Right forelimb (tissue), 1 donor: ENCODE results near the gene WSB2.

Source experiments
- DNase-seq: peaks from one replicate; pipeline ENCODE4 v3.0.0-alpha.2; 2018

WSB2 gene

GRCh38 chr12:118061873-118062843 is 1.2 kb upstream of the WSB2 start:
- peak; percentile 76 for DNase-seq

GRCh38 chr12:118060301-118061010 is 523 bp downstream of the WSB2 start:
- DNase-seq = peak; percentile 70

- no peak for DNase-seq
Observed at GRCh38 chr12:118059341-118060191, 1.4 kb downstream of the WSB2 start.

- no peak for DNase-seq
Observed at GRCh38 chr12:118058881-118059280, 2.1 kb downstream of the WSB2 start.

- no peak for DNase-seq
Observed at GRCh38 chr12:118058227-118058626, 2.8 kb downstream of the WSB2 start.

GRCh38 chr12:118055865-118056773 is 4.9 kb downstream of the WSB2 start:
- no peak for DNase-seq

DNA sequence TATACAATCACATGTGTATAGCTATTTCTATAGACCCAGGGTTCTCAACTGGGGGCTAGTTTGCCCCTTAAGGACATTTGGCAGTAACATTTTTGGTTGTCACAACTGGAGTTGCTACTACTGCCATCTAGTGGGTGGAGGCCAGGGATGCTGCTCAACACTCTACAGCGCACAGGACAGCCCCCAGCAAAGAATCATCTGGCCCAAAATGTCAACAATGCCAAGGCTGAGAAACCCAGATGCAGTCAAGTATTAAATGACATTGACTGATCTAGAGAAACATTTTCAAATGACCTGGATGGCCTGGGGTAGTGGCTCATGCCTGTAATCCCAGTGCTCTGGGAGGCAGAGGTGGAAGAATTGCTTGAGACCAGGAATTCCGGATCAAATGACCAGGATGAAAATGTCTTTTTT is 5.8 kb downstream of the WSB2 start:
- DNase-seq = no peak

DNA sequence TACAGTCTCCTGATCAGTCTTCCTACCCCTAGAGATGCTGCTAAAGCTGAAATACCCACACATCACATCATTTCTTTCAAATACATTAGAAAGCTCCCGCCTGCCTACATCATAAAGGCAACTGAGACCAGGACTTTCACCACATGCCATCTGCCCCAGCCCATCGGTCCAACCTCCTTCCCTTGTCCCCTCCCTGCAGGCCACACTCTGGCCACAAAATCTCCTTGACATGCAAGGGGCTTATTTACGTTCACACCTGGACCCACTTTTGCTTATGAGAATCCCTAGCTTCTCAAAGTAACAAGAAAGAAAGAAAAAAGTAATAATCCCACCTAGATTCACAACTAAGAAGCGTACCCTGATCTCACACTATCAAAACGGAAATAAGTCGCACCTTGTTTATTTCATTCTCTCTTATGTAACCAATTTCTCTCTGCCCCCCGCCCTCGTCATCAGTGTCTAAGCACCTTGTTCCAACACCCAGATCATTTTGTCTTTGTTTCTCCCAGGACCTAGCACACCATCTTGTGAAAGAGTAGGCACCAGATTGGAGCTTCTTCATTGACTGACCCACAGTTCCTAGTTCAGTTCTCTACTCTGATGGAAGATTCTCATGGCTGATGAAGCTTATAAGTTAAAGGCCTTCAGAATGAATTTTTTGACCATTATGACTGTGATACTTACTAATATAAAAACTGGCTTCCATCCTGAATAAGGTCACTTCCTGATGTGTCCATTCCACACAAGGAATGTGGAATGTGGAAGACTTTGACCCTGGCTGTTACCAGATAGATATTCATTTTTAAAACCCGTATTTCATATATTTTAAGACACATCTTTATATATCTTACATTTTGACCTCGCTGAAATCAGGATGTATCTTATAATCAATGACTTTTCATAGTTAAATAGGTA is 7.7 kb downstream of the WSB2 start:
- DNase-seq = no peak

DNA sequence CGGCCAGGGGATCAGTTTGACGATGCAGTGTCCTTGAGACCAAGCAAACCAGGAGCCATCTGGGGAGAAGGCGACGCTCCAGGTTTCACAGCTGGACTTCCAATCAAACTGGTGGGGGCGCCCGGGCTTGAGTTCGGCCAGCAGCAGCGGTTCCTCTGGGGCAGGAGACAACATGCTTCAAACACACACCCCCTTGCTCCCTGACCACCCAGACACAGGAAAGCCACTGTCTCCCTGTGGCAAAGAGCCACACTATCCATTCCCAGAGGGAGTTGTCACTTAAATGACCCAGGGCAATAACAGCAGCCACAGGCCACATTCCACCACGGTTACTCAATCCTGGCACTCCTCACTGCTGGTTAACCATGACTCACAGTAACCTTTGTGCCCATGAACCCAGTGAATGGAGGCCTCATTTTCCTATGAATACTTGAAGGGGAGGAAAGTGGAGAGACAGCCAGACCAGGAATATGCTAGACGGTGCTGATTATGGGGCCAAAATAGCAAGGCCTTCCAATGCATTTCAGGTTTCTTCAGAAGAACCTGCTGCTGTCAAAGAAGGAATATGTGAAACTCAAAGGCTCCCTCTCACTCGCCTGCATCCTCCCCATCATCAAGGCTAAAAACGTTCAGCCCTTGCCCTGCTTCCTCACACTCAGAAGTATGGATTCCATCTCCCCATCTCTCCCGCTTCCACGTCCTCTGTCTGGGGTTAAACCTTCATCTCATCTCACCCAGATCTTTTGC is 8.5 kb downstream of the WSB2 start:
- peak; percentile 63 for DNase-seq

DNA sequence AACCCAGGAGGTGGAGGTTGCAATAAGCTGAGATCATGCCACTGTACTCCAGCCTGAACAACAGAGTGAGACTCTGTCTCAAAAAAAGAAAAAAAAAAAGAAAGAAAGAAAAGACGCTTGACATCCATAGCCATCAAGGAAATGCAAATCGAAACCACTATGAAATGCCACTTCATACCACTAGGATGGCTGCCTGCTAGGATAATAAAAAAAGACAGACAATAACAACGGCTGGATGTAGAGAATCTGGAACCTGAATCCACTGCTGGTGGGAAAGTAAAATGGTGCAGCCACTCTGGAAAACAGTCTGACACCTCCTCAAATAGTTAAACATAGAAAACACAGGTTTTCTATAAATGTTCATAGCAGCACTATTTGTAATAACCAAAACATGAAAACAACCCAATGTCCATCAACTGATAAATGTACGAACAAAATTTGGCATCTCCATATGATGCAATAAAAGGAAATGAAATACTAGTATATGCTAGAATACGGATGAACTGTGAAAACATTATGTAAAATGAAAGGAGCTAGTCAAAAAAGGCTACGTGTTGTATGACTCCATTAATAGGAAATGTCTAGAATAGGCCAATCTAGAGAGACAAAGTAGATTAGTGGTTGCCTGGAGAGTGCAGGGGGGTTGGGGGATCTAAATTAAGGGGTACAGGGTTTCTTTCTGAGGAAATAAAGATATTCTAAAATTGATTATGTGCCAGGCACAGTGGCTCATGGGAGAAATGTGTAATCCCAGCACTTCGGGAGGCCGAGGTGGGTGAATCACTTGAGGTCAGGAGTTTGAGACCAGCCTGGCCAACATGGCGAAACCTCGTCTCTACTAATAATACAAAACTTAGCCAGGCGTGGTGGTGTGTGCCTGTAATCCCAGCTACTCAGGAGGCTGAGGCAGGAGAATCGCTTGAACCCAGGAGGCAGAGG is 9.7 kb downstream of the WSB2 start:
- no peak for DNase-seq

DNA sequence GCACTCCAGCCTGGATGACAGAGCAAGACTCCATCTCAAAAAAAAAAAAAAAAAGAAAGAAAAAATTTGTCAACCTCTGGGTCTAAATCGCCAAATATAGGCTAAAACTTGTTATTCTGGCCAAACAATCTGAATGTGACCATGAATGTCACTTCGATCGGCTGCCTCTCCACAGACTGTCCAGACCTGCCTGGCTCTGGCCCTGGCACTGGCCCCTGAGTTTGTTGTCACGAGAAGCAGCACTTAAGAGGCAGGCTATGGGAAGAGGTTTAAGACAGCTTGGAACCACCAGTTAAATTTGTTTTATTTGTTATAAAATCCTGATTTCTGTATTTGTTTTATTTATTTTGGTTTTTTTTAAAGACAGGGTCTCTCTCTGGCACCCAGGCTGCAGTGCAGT is 14.5 kb downstream of the WSB2 start:
- no peak for DNase-seq

DNA sequence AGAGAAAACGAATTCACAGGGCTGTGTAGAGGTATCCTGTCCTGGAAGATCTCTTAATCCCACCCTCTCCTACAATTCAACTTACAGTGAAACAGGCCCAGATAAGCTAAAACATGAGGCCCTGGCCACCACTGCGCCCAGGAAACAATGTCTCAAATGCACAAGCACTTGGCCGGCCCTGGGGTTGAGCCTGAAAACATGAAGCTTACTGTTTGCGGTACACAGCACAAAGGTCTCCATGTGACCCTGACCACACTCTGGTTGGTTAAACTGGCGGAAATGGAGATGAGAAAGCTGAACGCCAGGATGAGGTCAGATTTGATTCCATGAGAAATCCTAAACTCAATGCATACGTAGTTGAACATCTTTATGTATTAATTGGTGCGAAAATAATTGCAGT is 16.4 kb downstream of the WSB2 start:
- DNase-seq = no peak

DNA sequence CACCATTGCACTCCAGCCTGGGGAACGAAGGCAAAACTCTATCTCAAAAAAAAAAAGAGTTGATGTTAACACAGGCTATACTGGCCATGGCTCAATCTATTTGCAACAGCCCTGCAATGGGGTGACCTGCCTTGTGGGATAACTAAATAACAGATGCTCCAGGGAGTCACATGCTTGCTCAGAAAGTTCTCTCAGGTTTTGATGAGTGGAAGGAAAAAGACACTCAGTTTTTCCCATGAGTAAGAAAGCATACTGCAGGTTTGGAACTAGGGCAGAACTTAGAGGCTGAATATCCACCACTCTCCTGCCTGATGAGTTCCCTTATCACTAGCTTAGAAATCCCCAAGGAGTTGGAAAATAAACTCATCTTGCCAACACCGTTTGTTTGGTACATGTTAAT is 16.9 kb downstream of the WSB2 start:
- no peak for DNase-seq

GRCh38 chr12:118042091-118042490 is 18.9 kb downstream of the WSB2 start:
- DNase-seq = no peak

GRCh38 chr12:118038137-118038536 is 22.8 kb downstream of the WSB2 start:
- DNase-seq = no peak

GRCh38 chr12:118036672-118037411 is 24.1 kb downstream of the WSB2 start:
- DNase-seq = no peak

- no peak for DNase-seq
Observed at GRCh38 chr12:118035190-118036041, 25.6 kb downstream of the WSB2 start.
